MCF 10A (cell line): Measurements from ENCODE around the gene INTS11. TPM values are rescaled to one million over a fixed set of nuclear protein-coding genes. Genes with fewer than 3 reads are reported as not detected.

ENCODE experiments used
- BruUV-seq: library from RNA; stranded (reverse); fragments of 400-500 nt; replicated peaks from 2 replicates; lab custom pipeline; 2021; lab: Mats Ljungman, UMichigan
- CTCF ChIA-PET: fragments of 300-600 bp; sonication (Branson Sonifier 250); formaldehyde crosslinking; extraction: SDS; loops from one replicate; lab custom pipeline; 2021; ENCODE audit warnings: antibody characterized with exemption, inconsistent platforms; lab: Yijun Ruan, JAX
- POLR2A ChIA-PET: fragments of 300-600, 350-650 bp; sonication (Branson Sonifier 250); formaldehyde crosslinking; extraction: SDS; loops from one replicate; lab custom pipeline; 2020; ENCODE audit warnings: antibody characterized with exemption, inconsistent platforms; lab: Yijun Ruan, JAX
- DNase-seq: peaks from one replicate; pipeline ENCODE4 v3.0.0-alpha.2; 2018; ENCODE audit not compliant: unreplicated experiment
- H3K27ac Mint-ChIP-seq: one replicate; pipeline ENCODE4 v1.8.0; 2022; ENCODE audit warnings: mild to moderate bottlenecking, low read depth, mixed read lengths; ENCODE audit not compliant: unreplicated experiment
- H3K27me3 Mint-ChIP-seq: one replicate; pipeline ENCODE4 v1.8.0; 2022; ENCODE audit warnings: mixed read lengths; ENCODE audit not compliant: insufficient read depth, unreplicated experiment
- H3K36me3 Mint-ChIP-seq: one replicate; pipeline ENCODE4 v1.8.0; 2022; ENCODE audit warnings: mild to moderate bottlenecking, moderate library complexity, mixed read lengths; ENCODE audit not compliant: insufficient read depth, unreplicated experiment
- H3K4me1 Mint-ChIP-seq: one replicate; pipeline ENCODE4 v1.8.0; 2022; ENCODE audit warnings: mixed read lengths; ENCODE audit not compliant: insufficient read depth, unreplicated experiment
- H3K4me3 Mint-ChIP-seq: one replicate; pipeline ENCODE4 v1.8.0; 2022; ENCODE audit warnings: mild to moderate bottlenecking, moderate library complexity, mixed read lengths; ENCODE audit not compliant: unreplicated experiment
- H3K9me3 Mint-ChIP-seq: one replicate; pipeline ENCODE4 v1.8.0; 2022; ENCODE audit warnings: mixed read lengths; ENCODE audit not compliant: unreplicated experiment
- intact Hi-C: fragments of 100-400 bp; cut with micrococcal nuclease; formaldehyde crosslinking; loops from 2 replicates; pipeline ENCODE4 v1.14.1; 2022
- total RNA-seq: library from RNA; stranded (reverse); gene quantifications from 2 replicates; pipeline ENCODE4 v1.2.3, GENCODE V29; 2022
- TF ChIP-seq, protein P1 (sequence below): fragments of 200-600 bp; IDR thresholded peaks from one replicate; pipeline ENCODE4 v1.8.0; 2022; ENCODE audit warnings: antibody characterized with exemption, mild to moderate bottlenecking; ENCODE audit not compliant: unreplicated experiment

Gene INTS11
- total RNA-seq, 1 experiment from 2014 or later, result 122 TPM

DNA sequence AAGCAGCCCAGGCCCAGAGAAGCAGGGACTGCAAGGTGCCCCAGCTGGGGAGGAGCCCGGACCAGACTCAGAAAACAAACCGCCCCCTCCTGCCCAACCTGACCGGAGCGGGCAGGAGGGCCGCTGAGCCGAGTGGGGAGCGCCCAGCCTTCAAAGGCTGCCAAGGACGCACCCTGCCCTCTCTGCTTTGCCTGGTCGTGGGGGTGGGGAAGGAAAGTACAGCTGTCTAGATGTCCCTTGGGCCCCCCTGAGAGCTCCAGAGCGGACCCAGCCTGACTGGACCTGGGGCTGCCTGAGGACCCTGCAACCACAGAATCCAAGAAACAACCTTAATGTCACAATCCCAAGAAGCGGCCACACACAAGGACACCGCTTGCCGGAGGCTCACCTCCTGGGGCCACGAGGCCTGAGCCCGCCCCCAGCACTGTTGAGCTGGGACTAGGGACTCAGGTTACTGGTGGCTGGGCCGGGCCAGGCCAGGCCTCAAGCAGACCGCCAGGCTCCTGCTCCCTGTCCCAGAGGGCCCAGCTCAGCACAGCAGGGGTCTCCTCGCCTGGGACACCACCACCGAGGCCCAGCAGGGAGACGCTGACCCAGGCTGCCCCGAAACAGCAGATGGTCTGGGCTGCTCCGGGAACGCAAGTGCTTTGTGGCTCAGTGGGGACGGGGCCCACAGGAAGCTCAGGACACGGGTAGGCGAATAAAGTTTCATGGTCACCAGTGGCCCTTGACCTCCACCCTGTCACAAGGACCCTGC lies 23.4 kb upstream of the INTS11 start:
- Mint-ChIP-seq H3K36me3 (peaks cover 13% of the 10 kb centered on the region), H3K9me3 (no peaks in the 10 kb centered on the region), H3K27ac (peak overlapping the region; percentile 84), H3K27me3 (no peaks in the 10 kb centered on the region), H3K4me1 (peaks cover 13% of the 10 kb centered on the region), H3K4me3 (peak overlapping the region; percentile 79)
- TF ChIP-seq, protein P1, sequence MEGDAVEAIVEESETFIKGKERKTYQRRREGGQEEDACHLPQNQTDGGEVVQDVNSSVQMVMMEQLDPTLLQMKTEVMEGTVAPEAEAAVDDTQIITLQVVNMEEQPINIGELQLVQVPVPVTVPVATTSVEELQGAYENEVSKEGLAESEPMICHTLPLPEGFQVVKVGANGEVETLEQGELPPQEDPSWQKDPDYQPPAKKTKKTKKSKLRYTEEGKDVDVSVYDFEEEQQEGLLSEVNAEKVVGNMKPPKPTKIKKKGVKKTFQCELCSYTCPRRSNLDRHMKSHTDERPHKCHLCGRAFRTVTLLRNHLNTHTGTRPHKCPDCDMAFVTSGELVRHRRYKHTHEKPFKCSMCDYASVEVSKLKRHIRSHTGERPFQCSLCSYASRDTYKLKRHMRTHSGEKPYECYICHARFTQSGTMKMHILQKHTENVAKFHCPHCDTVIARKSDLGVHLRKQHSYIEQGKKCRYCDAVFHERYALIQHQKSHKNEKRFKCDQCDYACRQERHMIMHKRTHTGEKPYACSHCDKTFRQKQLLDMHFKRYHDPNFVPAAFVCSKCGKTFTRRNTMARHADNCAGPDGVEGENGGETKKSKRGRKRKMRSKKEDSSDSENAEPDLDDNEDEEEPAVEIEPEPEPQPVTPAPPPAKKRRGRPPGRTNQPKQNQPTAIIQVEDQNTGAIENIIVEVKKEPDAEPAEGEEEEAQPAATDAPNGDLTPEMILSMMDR, result no peak
- intact Hi-C loops, result loop anchor here (1.0 kb wide), 1 partner anchor 40 kb away; the partner anchor contains the start of gene PUSL1
- BruUV-seq, result TSS peak; percentile 28
- CTCF ChIA-PET, result interaction anchor here (0.5 to 1.2 kb wide), 13 partner anchors 13 to 364 kb away, joined by 3 to 7 read pairs (median 3); partner anchors contain the start of gene AURKAIP1
- POLR2A ChIA-PET, result interaction anchor here (0.7 to 5.7 kb wide), 18 partner anchors 10 to 327 kb away, joined by 3 to 47 read pairs (median 4); partner anchors contain the start of genes AURKAIP1 and CCNL2
- peak; percentile 74 for DNase-seq

DNA sequence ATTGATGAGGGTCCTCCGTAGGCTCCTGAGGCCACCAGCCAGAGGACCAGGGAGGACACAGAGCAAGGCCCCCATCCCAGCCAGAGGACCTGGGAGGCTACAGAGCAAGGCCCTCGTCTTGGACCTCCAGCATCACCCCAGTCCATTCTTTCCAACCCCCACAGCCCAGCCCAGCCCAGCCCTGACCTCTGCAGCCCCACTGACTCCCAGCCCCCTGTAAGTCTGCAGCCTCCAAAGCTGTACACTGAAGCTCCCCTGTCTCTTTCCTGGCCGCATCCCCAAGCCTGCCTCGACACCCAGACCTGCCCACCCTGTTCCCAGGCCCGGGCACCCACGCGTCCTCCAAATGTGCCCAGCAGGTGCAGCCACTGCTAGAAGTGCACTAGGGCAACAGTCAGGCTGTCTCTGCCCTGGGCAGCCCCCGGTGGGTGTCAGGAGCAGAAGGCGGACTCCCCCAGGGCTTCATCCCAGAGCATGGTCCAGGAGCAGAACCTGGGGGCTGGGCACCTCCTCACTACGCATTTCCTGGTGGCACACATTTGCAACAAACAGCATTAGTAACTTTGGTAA lies 22.7 kb upstream of the INTS11 start:
- H3K4me1 Mint-ChIP-seq, result peaks cover 13% of the 10 kb centered on the region
- BruUV-seq, result no TSS peak
- TF ChIP-seq, protein P1, result no peak
- no peaks in the 10 kb centered on the region for H3K9me3 Mint-ChIP-seq
- intact Hi-C loops, result no loop called here
- ChIA-PET CTCF (interaction anchor here (0.5 to 1.2 kb wide), 10 partner anchors 28 to 364 kb away, joined by 3 to 7 read pairs (median 4); partner anchors contain the start of gene AURKAIP1), POLR2A (interaction anchor here (0.6 to 5.7 kb wide), 14 partner anchors 9 to 326 kb away, joined by 3 to 47 read pairs (median 5); partner anchors contain the start of genes AURKAIP1 and CCNL2)
- DNase-seq, result no peak
- no peaks in the 10 kb centered on the region for H3K27me3 Mint-ChIP-seq
- H3K36me3 Mint-ChIP-seq, result peaks cover 16% of the 10 kb centered on the region
- H3K4me3 Mint-ChIP-seq, result peak overlapping the region; percentile 79
- H3K27ac Mint-ChIP-seq, result peak overlapping the region; percentile 84

DNA sequence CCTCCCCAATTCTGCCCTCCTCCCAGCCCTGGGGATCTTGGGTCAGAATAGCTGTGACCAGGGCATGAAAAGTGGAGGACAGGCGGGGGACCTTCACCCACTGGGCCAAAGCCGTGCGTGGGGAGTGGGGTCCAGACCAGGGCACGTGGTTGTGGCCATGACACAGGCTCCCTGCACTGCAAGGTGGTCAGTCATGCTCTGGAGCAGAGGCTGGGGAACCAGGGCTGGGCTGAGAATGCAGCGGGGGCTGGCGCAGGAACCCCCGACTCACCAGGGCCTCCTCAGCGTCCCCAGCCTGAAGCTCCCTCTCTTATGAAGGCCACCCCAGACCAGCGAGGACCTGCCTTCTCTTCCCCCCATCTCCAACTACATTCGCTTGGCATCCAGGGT lies 22.0 kb upstream of the INTS11 start:
- intact Hi-C loops, result no loop called here
- Mint-ChIP-seq H3K4me3 (peak overlapping the region; percentile 79), H3K36me3 (peaks cover 17% of the 10 kb centered on the region), H3K4me1 (peaks cover 13% of the 10 kb centered on the region), H3K27me3 (no peaks in the 10 kb centered on the region), H3K9me3 (no peaks in the 10 kb centered on the region), H3K27ac (peak overlapping the region; percentile 84)
- ChIA-PET CTCF (interaction anchor here (0.7 to 1.4 kb wide), 6 partner anchors 25 to 363 kb away, joined by 3 to 7 read pairs (median 4); no protein-coding TSS in a partner anchor), POLR2A (interaction anchor here (0.6 to 5.7 kb wide), 8 partner anchors 14 to 175 kb away, joined by 3 to 47 read pairs (median 14); partner anchors contain the start of genes AURKAIP1 and CCNL2)
- TF ChIP-seq, protein P1, result no peak
- DNase-seq, result no peak
- no TSS peak for BruUV-seq
